HepG2 (cell line): Measurements from ENCODE around the gene KLC3. TPM values are rescaled to one million over a fixed set of nuclear protein-coding genes. Genes with fewer than 3 reads are reported as not detected.

Source experiments
- ATAC-seq: fragments of 200-7000 bp; cut with Tn5 transposase; 3 replicates; pipeline ENCODE4 v1.9.1; 2020; ENCODE audit warnings: mild to moderate bottlenecking, moderate library complexity
- BruUV-seq: library from RNA; stranded (reverse); fragments of 400-500 nt; replicated peaks from 2 replicates; lab custom pipeline; 2021; lab: Mats Ljungman, UMichigan
- CTCF ChIA-PET: fragments of 300-600 bp; formaldehyde crosslinking; extraction: SDS; loops from one replicate; lab custom pipeline; 2021; ENCODE audit warnings: low total read pairs, inconsistent platforms, low intra/inter-chr PET ratio; lab: Yijun Ruan, JAX
- POLR2A ChIA-PET: fragments of 350-600 bp; sonication (Branson Sonifier 250); formaldehyde crosslinking; loops from one replicate; lab custom pipeline; 2020; ENCODE audit warnings: antibody characterized with exemption, inconsistent platforms; lab: Yijun Ruan, JAX
- DNase-seq: peaks from one replicate; pipeline ENCODE4 v3.0.0-alpha.2; 2015; ENCODE audit warnings: low spot score
- FAIRE-seq: peaks from 3 replicates; lab custom pipeline; 2011; peaks lifted over from hg19 to GRCh38; lab: Jason Lieb, UNC
- H2AFZ ChIP-seq: one replicate; pipeline ENCODE4 v1.6.1; 2011; ENCODE audit warnings: low read length, inconsistent platforms
- H3K27ac ChIP-seq: fragments of 300-600 bp; 3 replicates; pipeline ENCODE4 v1.8.0; 2011; ENCODE audit warnings: mixed run types, mild to moderate bottlenecking, mixed read lengths, low read length, inconsistent platforms; ENCODE audit not compliant: insufficient read depth; ENCODE audit errors: extremely low read length
- H3K27me3 ChIP-seq, 2 experiments: fragments of 200-600 bp in 1 of 2; 2 replicates in 1 of 2; 3 replicates in 1 of 2; pipeline versions ENCODE4 v1.6.0 to v1.8.0; 2011; ENCODE audit warnings: low read length in 2 of 2, mild to moderate bottlenecking in 2 of 2, moderate library complexity in 2 of 2, inconsistent platforms in 1 of 2; ENCODE audit not compliant: insufficient read depth in 2 of 2, control insufficient read depth in 1 of 2
- H3K36me3 ChIP-seq, 2 experiments: fragments of 200-600 bp in 1 of 2; replicated peaks in 1 of 2; 2 replicates in 1 of 2; 3 replicates in 1 of 2; pipeline versions ENCODE4 v1.5.1 to v1.8.0; 2011; ENCODE audit warnings: low read length in 2 of 2, inconsistent platforms in 1 of 2; ENCODE audit not compliant: insufficient read depth in 2 of 2, control insufficient read depth in 1 of 2
- H3K4me1 ChIP-seq: 2 replicates; pipeline ENCODE4 v1.5.1; 2012; ENCODE audit warnings: low read length, inconsistent platforms; ENCODE audit not compliant: insufficient read depth
- H3K4me2 ChIP-seq: 2 replicates; pipeline ENCODE4 v1.6.0; 2011; ENCODE audit warnings: low read depth, low read length, inconsistent platforms
- H3K4me3 ChIP-seq, 3 experiments: fragments of 200-600 bp in 1 of 3; sonication (generic), shearing (Covaris generic) in 1 of 3; replicated peaks in 1 of 3; 2 replicates each; pipeline ENCODE4 v1.5.1; 2011 to 2016; ENCODE audit warnings: low read length in 3 of 3, inconsistent platforms in 2 of 3, low read depth in 2 of 3, mild to moderate bottlenecking in 2 of 3, control low read depth in 1 of 3, mixed read lengths in 1 of 3; ENCODE audit not compliant: insufficient read depth in 1 of 3
- H3K79me2 ChIP-seq: one replicate; pipeline ENCODE4 v1.6.1; 2011; ENCODE audit warnings: low read length, inconsistent platforms; ENCODE audit not compliant: insufficient read depth
- H3K9ac ChIP-seq: 2 replicates; pipeline ENCODE4 v1.6.0; 2011; ENCODE audit warnings: mild to moderate bottlenecking, low read depth, low read length, inconsistent platforms; ENCODE audit not compliant: insufficient read depth
- H3K9me3 ChIP-seq: 2 replicates; pipeline ENCODE4 v1.5.1; 2012; ENCODE audit warnings: mild to moderate bottlenecking, low read length
- H4K20me1 ChIP-seq: 2 replicates; pipeline ENCODE4 v1.6.0; 2011; ENCODE audit warnings: inconsistent platforms, mild to moderate bottlenecking, low read length, moderate library complexity; ENCODE audit not compliant: insufficient read depth
- ARID3A ChIP-seq: IDR thresholded peaks from 2 replicates; pipeline ENCODE4 v1.6.1; 2012; ENCODE audit warnings: low read depth, low read length, improper control_type of control experiment
- HDAC6 ChIP-seq: fragments of 200-600 bp; sonication (generic); IDR thresholded peaks from 2 replicates; pipeline ENCODE4 v1.7.0; 2017; ENCODE audit warnings: mild to moderate bottlenecking, antibody characterized with exemption, low read length, low read depth
- KDM6A ChIP-seq: IDR thresholded peaks from 2 replicates; pipeline ENCODE4 v1.6.1; 2016; ENCODE audit warnings: low read depth
- SNRNP70 ChIP-seq: fragments of 200-400 bp; formaldehyde crosslinking; IDR thresholded peaks from 2 replicates; pipeline ENCODE4 v1.6.1; 2017; ENCODE audit warnings: mild to moderate bottlenecking, low read depth, low read length, moderate library complexity
- ZMYM2 ChIP-seq: sonication (generic); formaldehyde crosslinking; IDR thresholded peaks from 2 replicates; pipeline ENCODE4 v1.8.0; 2022; ENCODE audit warnings: mild to moderate bottlenecking, missing genetic modification reagents
- ZNF20 ChIP-seq: sonication (generic); formaldehyde crosslinking; IDR thresholded peaks from 2 replicates; pipeline ENCODE4 v1.4.0; 2020; ENCODE audit warnings: mild to moderate bottlenecking, moderate library complexity, missing genetic modification reagents
- ZNF510 ChIP-seq: sonication (generic); formaldehyde crosslinking; IDR thresholded peaks from 2 replicates; pipeline ENCODE4 v1.4.0; 2020; ENCODE audit warnings: low read depth, mild to moderate bottlenecking, missing genetic modification reagents
- ZNF557 ChIP-seq: sonication (generic); formaldehyde crosslinking; IDR thresholded peaks from 2 replicates; pipeline ENCODE4 v1.4.0; 2020; ENCODE audit warnings: missing genetic modification reagents
- WGBS: methylation state at CpG from one replicate; pipeline ENCODE4 v1.1.6; 2017; ENCODE audit warnings: low lambda C conversion rate; 5-methylcytosine and 5-hydroxymethylcytosine counted together
- in situ Hi-C: cut with HindIII; loops from 2 replicates; pipeline ENCODE4 v1.10.0; 2017; ENCODE audit warnings: low pct_unique_long_range_greater_than_20kb; ENCODE audit not compliant: extremely low pct_ligation_motif_present
- intact Hi-C: fragments of 100-400 bp; cut with micrococcal nuclease; formaldehyde crosslinking; loops from one replicate; pipeline ENCODE4 v1.10.0; 2022; ENCODE audit not compliant: unreplicated experiment
- polyA plus RNA-seq, 8 experiments: library from polyadenylated mRNA; depleted of rRNA in 3 of 8; stranded (reverse) in 7 of 8; unstranded in 1 of 8; fragments of >200 nt; fragmentation: Illumina TruSeq in 4 of 8; extraction: Trizol in 4 of 8; gene quantifications; 2 replicates each; pipeline versions ENCODE4 v1.2.1 to v1.2.3, GENCODE V29; 2011 to 2016; ENCODE audit warnings: low read depth in 4 of 8, missing spikeins in 1 of 8, mixed read lengths in 1 of 8; ENCODE audit not compliant: insufficient read depth in 1 of 8
- total RNA-seq, 5 experiments: library from RNA; depleted of rRNA; stranded (reverse); fragments of >200 nt; fragmentation: Illumina TruSeq; extraction: Trizol; gene quantifications; 2 replicates each; pipeline ENCODE4 v1.2.3, GENCODE V29; 2016; ENCODE audit warnings: low read depth in 1 of 5
- TF ChIP-seq, protein P1 (sequence below): sonication (generic); formaldehyde crosslinking; IDR thresholded peaks from 2 replicates; pipeline ENCODE4 v1.8.0; 2022; ENCODE audit warnings: mild to moderate bottlenecking, missing genetic modification reagents, borderline replicate concordance
- TF ChIP-seq, protein P2 (sequence below): sonication (generic); formaldehyde crosslinking; IDR thresholded peaks from 2 replicates; pipeline ENCODE4 v1.4.0; 2020; ENCODE audit warnings: missing genetic modification reagents

KLC3 gene
- total and polyA plus RNA-seq, 2 of the 13 experiments (the other 11 are each of a cell fraction or from before 2014, with no cell fraction given), result 0.13 TPM; not detected in 1

DNA sequence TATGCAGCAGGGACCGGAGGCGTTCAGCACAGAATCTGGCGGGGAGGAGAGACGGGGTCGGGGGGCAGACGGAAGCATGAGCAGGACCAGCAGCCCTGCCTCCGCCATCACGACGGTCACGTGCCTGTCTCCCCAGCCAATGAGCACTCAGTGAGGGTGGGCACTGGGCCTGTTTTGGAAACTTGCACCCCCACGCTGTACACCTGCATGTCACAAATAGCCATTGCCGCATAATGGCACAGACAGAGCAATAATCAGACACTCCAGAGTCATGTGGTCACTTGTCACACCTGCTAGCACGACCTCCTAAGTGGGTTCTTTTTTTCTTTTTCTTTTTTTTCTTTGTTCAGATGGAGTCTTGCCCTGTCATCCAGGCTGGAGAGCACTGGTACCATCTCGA, 21.1 kb downstream of the KLC3 start:
- no peak for ATAC-seq
- in situ Hi-C loops, result no loop called here
- no peaks in the 10 kb centered on the region for H3K79me2 ChIP-seq
- peaks cover 16 to 40% of the 10 kb centered on the region in 2 experiments for H3K36me3 ChIP-seq
- CTCF ChIA-PET, result no interaction called here
- no peak overlapping the region for H3K27ac ChIP-seq
- intact Hi-C loops, result no loop called here
- H3K4me2 ChIP-seq, result no peak overlapping the region
- WGBS, result 96% methylated on average over 14 of the region's 14 CpGs
- H2AFZ ChIP-seq, result no peak overlapping the region
- TF ChIP-seq HDAC6, result no peak
- no peak for TF ChIP-seq ZNF20
- TF ChIP-seq KDM6A (CRISPR knock-in tag), result no peak
- TF ChIP-seq ARID3A, result no peak
- TF ChIP-seq ZNF510 (CRISPR knock-in tag), result no peak
- no peak for TF ChIP-seq ZMYM2
- TF ChIP-seq ZNF557 (CRISPR knock-in tag), result no peak
- TF ChIP-seq SNRNP70, result no peak
- TF ChIP-seq, protein P1, sequence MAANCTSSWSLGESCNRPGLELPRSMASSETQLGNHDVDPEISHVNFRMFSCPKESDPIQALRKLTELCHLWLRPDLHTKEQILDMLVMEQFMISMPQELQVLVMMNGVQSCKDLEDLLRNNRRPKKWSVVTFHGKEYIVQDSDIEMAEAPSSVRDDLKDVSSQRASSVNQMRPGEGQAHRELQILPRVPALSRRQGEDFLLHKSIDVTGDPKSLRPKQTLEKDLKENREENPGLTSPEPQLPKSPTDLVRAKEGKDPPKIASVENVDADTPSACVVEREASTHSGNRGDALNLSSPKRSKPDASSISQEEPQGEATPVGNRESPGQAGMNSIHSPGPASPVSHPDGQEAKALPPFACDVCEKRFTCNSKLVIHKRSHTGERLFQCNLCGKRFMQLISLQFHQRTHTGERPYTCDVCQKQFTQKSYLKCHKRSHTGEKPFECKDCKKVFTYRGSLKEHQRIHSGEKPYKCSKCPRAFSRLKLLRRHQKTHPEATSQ (CRISPR knock-in tag), result no peak
- TF ChIP-seq, protein P2, sequence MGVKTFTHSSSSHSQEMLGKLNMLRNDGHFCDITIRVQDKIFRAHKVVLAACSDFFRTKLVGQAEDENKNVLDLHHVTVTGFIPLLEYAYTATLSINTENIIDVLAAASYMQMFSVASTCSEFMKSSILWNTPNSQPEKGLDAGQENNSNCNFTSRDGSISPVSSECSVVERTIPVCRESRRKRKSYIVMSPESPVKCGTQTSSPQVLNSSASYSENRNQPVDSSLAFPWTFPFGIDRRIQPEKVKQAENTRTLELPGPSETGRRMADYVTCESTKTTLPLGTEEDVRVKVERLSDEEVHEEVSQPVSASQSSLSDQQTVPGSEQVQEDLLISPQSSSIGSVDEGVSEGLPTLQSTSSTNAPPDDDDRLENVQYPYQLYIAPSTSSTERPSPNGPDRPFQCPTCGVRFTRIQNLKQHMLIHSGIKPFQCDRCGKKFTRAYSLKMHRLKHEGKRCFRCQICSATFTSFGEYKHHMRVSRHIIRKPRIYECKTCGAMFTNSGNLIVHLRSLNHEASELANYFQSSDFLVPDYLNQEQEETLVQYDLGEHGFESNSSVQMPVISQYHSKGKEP (CRISPR knock-in tag), result no peak
- no peaks in the 10 kb centered on the region for H3K4me1 ChIP-seq
- no peak overlapping the region for H3K9ac ChIP-seq
- no peaks in the 10 kb centered on the region for H3K27me3 ChIP-seq
- H3K9me3 ChIP-seq, result no peaks in the 10 kb centered on the region
- 0 out of 2 replicates have a peak, but pooled peaks cover 3% of the 10 kb centered on the region for H4K20me1 ChIP-seq
- H3K4me3 ChIP-seq, result no peak overlapping the region
- BruUV-seq, result no TSS peak
- FAIRE-seq, result no peak
- no peak for DNase-seq
- POLR2A ChIA-PET, result no interaction called here
